RWPE1 (cell line): ENCODE results near the gene TTLL10.
"Not testable (repeated sequence)": the region's sequence is repeated elsewhere in the genome, so short reads cannot be mapped to it uniquely, and the experiment has no call there.

Experiments used
- CTCF ChIA-PET: fragments of 350-600 bp; sonication (Branson Sonifier 250); formaldehyde crosslinking; extraction: SDS; loops from one replicate; lab custom pipeline; 2021; lab: Yijun Ruan, JAX
- POLR2A ChIA-PET: fragments of 400-600 bp; formaldehyde crosslinking; extraction: SDS; loops from one replicate; lab custom pipeline; 2020; ENCODE audit warnings: antibody characterized with exemption; ENCODE audit not compliant: low non-redundant PET; lab: Yijun Ruan, JAX
- DNase-seq: peaks from one replicate; pipeline ENCODE4 v3.0.0; 2012; ENCODE audit warnings: low spot score
- H3K27ac ChIP-seq: fragments of 450-650 bp; 2 replicates; pipeline ENCODE4 v1.5.1; 2017
- CTCF ChIP-seq: fragments of 450-650 bp; conservative IDR thresholded peaks from 2 replicates; pipeline ENCODE4 v1.5.1; 2017; ENCODE audit warnings: low read depth, mild to moderate bottlenecking

TTLL10 gene

GRCh38 chr1:1149416-1149815 is 24.3 kb upstream of the TTLL10 start:
- POLR2A ChIA-PET = no interaction called here
- CTCF ChIA-PET = interaction anchor here (0.6 kb wide), 1 partner anchor 155 kb away, joined by 5 read pairs; no protein-coding TSS in a partner anchor
- TF ChIP-seq CTCF = no peak
- H3K27ac ChIP-seq = no peak overlapping the region
- no peak for DNase-seq

- ChIA-PET POLR2A (no interaction called here), CTCF (interaction anchor here (0.6 kb wide), 1 partner anchor 154 kb away, joined by 5 read pairs; no protein-coding TSS in a partner anchor)
- no peak for DNase-seq
- no peak for TF ChIP-seq CTCF
- no peak overlapping the region for H3K27ac ChIP-seq
Observed at GRCh38 chr1:1150100-1150499, 23.6 kb upstream of the TTLL10 start.

- ChIA-PET CTCF (no interaction called here), POLR2A (no interaction called here)
- DNase-seq = no peak
- no peak for TF ChIP-seq CTCF
- H3K27ac ChIP-seq = no peak overlapping the region
Observed at GRCh38 chr1:1151306-1151705, 22.4 kb upstream of the TTLL10 start.

- DNase-seq, H3K27ac ChIP-seq, POLR2A ChIA-PET: not testable (repeated sequence)
- CTCF ChIA-PET = interaction anchor here (0.7 kb wide), 1 partner anchor 102 kb away, joined by 3 read pairs; no protein-coding TSS in a partner anchor
Observed at GRCh38 chr1:1152431-1152830, 21.2 kb upstream of the TTLL10 start.

- CTCF ChIA-PET, POLR2A ChIA-PET: not testable (repeated sequence)
Observed at GRCh38 chr1:1153215-1153614, 20.5 kb upstream of the TTLL10 start.

GRCh38 chr1:1153874-1154273 is 19.8 kb upstream of the TTLL10 start:
- H3K27ac ChIP-seq = no peak overlapping the region
- POLR2A ChIA-PET = no interaction called here
- no peak for DNase-seq
- no peak for TF ChIP-seq CTCF
- CTCF ChIA-PET = no interaction called here

More at GRCh38 chr1:1153215-1153614, 20.5 kb upstream of the TTLL10 start:
- not testable (repeated sequence) for H3K27ac ChIP-seq, DNase-seq

- no peak overlapping the region for H3K27ac ChIP-seq
- no peak for TF ChIP-seq CTCF
- ChIA-PET POLR2A (no interaction called here), CTCF (no interaction called here)
- no peak for DNase-seq
Observed at GRCh38 chr1:1155258-1155657, 18.4 kb upstream of the TTLL10 start.
